Activated CD4-positive, alpha-beta T cell treated with anti-CD3 and anti-CD28 coated beads, Interleukin-2, amount 10 ng/mL, durations not matched to agents 24 days and 14 days (primary cell): ENCODE measurements around the gene PCK1. TPM values are rescaled to one million over a fixed set of nuclear protein-coding genes. Genes with fewer than 3 reads are reported as not detected.

Source experiments
- DNase-seq: peaks from one replicate; pipeline ENCODE4 v3.0.0; 2022
- H3K27ac Mint-ChIP-seq: one replicate; pipeline ENCODE4 v1.8.0; 2022; ENCODE audit warnings: mild to moderate bottlenecking, mixed read lengths
- H3K27me3 Mint-ChIP-seq: one replicate; pipeline ENCODE4 v1.8.0; 2022; ENCODE audit warnings: mixed read lengths
- H3K36me3 Mint-ChIP-seq: one replicate; pipeline ENCODE4 v1.8.0; 2022; ENCODE audit warnings: low read depth, mild to moderate bottlenecking, mixed read lengths
- H3K4me1 Mint-ChIP-seq: one replicate; pipeline ENCODE4 v1.8.0; 2021; ENCODE audit warnings: mixed read lengths
- H3K4me3 Mint-ChIP-seq: one replicate; pipeline ENCODE4 v1.8.0; 2022; ENCODE audit warnings: mild to moderate bottlenecking, moderate library complexity, mixed read lengths
- H3K9me3 Mint-ChIP-seq: one replicate; pipeline ENCODE4 v1.8.0; 2021; ENCODE audit warnings: mixed read lengths
- intact Hi-C: fragments of 100-400 bp; cut with micrococcal nuclease; formaldehyde crosslinking; loops from one replicate; pipeline ENCODE4 v1.15.1; 2023
- total RNA-seq: library from RNA; stranded (reverse); gene quantifications from 2 replicates; pipeline ENCODE4 v1.2.3, GENCODE V29; 2022

Gene PCK1
- total RNA-seq, 1 donor from 2014 or later = not detected

GRCh38 chr20:57596998-57597939 lies 36.4 kb downstream of the PCK1 start:
- DNase-seq = peak; percentile 92
- Mint-ChIP-seq H3K36me3 (no peaks in the 10 kb centered on the region), H3K4me1 (peaks cover 10% of the 10 kb centered on the region), H3K27me3 (peaks cover 34% of the 10 kb centered on the region), H3K9me3 (no peaks in the 10 kb centered on the region), H3K27ac (peak overlapping the region; percentile 20), H3K4me3 (no peak overlapping the region)
- intact Hi-C loops = loop anchor here (1.0 to 5.0 kb wide), 6 partner anchors 24 to 612 kb away; partner anchors contain the start of gene ZBP1

- H3K4me3 Mint-ChIP-seq = no peak overlapping the region
- no peak for DNase-seq
- no peak overlapping the region for H3K27ac Mint-ChIP-seq
- peaks cover 36% of the 10 kb centered on the region for H3K27me3 Mint-ChIP-seq
- H3K4me1 Mint-ChIP-seq = peaks cover 10% of the 10 kb centered on the region
- H3K9me3 Mint-ChIP-seq = no peaks in the 10 kb centered on the region
- no peaks in the 10 kb centered on the region for H3K36me3 Mint-ChIP-seq
- intact Hi-C loops = loop anchor here (5.0 kb wide), 2 partner anchors 101 to 489 kb away; no protein-coding TSS in a partner anchor
These were observed 37.1 kb downstream of the PCK1 start for GRCh38 chr20:57598060-57598459.

GRCh38 chr20:57598491-57598890 lies 37.6 kb downstream of the PCK1 start:
- intact Hi-C loops = loop anchor here (5.0 kb wide), 2 partner anchors 101 to 489 kb away; no protein-coding TSS in a partner anchor
- Mint-ChIP-seq H3K36me3 (no peaks in the 10 kb centered on the region), H3K9me3 (no peaks in the 10 kb centered on the region), H3K4me3 (no peak overlapping the region), H3K27ac (no peak overlapping the region), H3K27me3 (peaks cover 36% of the 10 kb centered on the region), H3K4me1 (peaks cover 10% of the 10 kb centered on the region)
- no peak for DNase-seq

GRCh38 chr20:57600320-57601210 lies 39.7 kb downstream of the PCK1 start:
- H3K4me3 Mint-ChIP-seq = no peak overlapping the region
- intact Hi-C loops = no loop called here
- peaks cover 33% of the 10 kb centered on the region for H3K27me3 Mint-ChIP-seq
- H3K4me1 Mint-ChIP-seq = peaks cover 13% of the 10 kb centered on the region
- no peaks in the 10 kb centered on the region for H3K9me3 Mint-ChIP-seq
- no peak for DNase-seq
- H3K36me3 Mint-ChIP-seq = no peaks in the 10 kb centered on the region
- H3K27ac Mint-ChIP-seq = no peak overlapping the region

GRCh38 chr20:57601211-57601570 lies 40.3 kb downstream of the PCK1 start:
- Mint-ChIP-seq H3K4me1 (peaks cover 13% of the 10 kb centered on the region), H3K27me3 (peaks cover 33% of the 10 kb centered on the region), H3K36me3 (peaks cover 4% of the 10 kb centered on the region), H3K9me3 (no peaks in the 10 kb centered on the region), H3K27ac (no peak overlapping the region), H3K4me3 (no peak overlapping the region)
- intact Hi-C loops = no loop called here
- no peak for DNase-seq

- H3K27ac Mint-ChIP-seq = no peak overlapping the region
- peaks cover 13% of the 10 kb centered on the region for H3K4me1 Mint-ChIP-seq
- no peak for DNase-seq
- H3K36me3 Mint-ChIP-seq = peaks cover 4% of the 10 kb centered on the region
- intact Hi-C loops = no loop called here
- no peaks in the 10 kb centered on the region for H3K9me3 Mint-ChIP-seq
- no peak overlapping the region for H3K4me3 Mint-ChIP-seq
- peaks cover 33% of the 10 kb centered on the region for H3K27me3 Mint-ChIP-seq
These were observed 40.8 kb downstream of the PCK1 start for GRCh38 chr20:57601737-57602136.

- intact Hi-C loops = no loop called here
- Mint-ChIP-seq H3K27me3 (peaks cover 39% of the 10 kb centered on the region), H3K4me1 (peaks cover 13% of the 10 kb centered on the region), H3K4me3 (no peak overlapping the region), H3K27ac (no peak overlapping the region), H3K9me3 (no peaks in the 10 kb centered on the region), H3K36me3 (peaks cover 4% of the 10 kb centered on the region)
- DNase-seq = no peak
These were observed 42.2 kb downstream of the PCK1 start for GRCh38 chr20:57603120-57603519.

- intact Hi-C loops = no loop called here
- Mint-ChIP-seq H3K27ac (no peak overlapping the region), H3K27me3 (peaks cover 28% of the 10 kb centered on the region), H3K36me3 (peaks cover 11% of the 10 kb centered on the region), H3K4me3 (no peak overlapping the region), H3K9me3 (no peaks in the 10 kb centered on the region), H3K4me1 (peaks cover 12% of the 10 kb centered on the region)
- no peak for DNase-seq
These were observed 44.1 kb downstream of the PCK1 start for GRCh38 chr20:57605045-57605444.

GRCh38 chr20:57605878-57606277 lies 45.0 kb downstream of the PCK1 start:
- peaks cover 16% of the 10 kb centered on the region for H3K36me3 Mint-ChIP-seq
- H3K27ac Mint-ChIP-seq = no peak overlapping the region
- H3K9me3 Mint-ChIP-seq = no peaks in the 10 kb centered on the region
- intact Hi-C loops = no loop called here
- H3K27me3 Mint-ChIP-seq = peaks cover 25% of the 10 kb centered on the region
- H3K4me3 Mint-ChIP-seq = no peak overlapping the region
- no peak for DNase-seq
- H3K4me1 Mint-ChIP-seq = peaks cover 9% of the 10 kb centered on the region

- peaks cover 5% of the 10 kb centered on the region for H3K4me1 Mint-ChIP-seq
- H3K36me3 Mint-ChIP-seq = peaks cover 21% of the 10 kb centered on the region
- no peak overlapping the region for H3K4me3 Mint-ChIP-seq
- intact Hi-C loops = no loop called here
- DNase-seq = no peak
- H3K27me3 Mint-ChIP-seq = peaks cover 15% of the 10 kb centered on the region
- no peaks in the 10 kb centered on the region for H3K9me3 Mint-ChIP-seq
- H3K27ac Mint-ChIP-seq = no peak overlapping the region
These were observed 47.6 kb downstream of the PCK1 start for GRCh38 chr20:57608516-57608915.

GRCh38 chr20:57609086-57609841 lies 48.4 kb downstream of the PCK1 start:
- Mint-ChIP-seq H3K27me3 (peaks cover 15% of the 10 kb centered on the region), H3K36me3 (peaks cover 23% of the 10 kb centered on the region), H3K4me1 (peaks cover 5% of the 10 kb centered on the region), H3K4me3 (no peak overlapping the region), H3K27ac (no peak overlapping the region), H3K9me3 (no peaks in the 10 kb centered on the region)
- intact Hi-C loops = no loop called here
- no peak for DNase-seq

GRCh38 chr20:57609842-57610167 lies 48.9 kb downstream of the PCK1 start:
- DNase-seq = no peak
- Mint-ChIP-seq H3K4me1 (peaks cover 5% of the 10 kb centered on the region), H3K4me3 (no peak overlapping the region), H3K36me3 (peaks cover 27% of the 10 kb centered on the region), H3K27me3 (peaks cover 15% of the 10 kb centered on the region), H3K9me3 (no peaks in the 10 kb centered on the region), H3K27ac (no peak overlapping the region)
- intact Hi-C loops = no loop called here

GRCh38 chr20:57610261-57610952 lies 49.5 kb downstream of the PCK1 start:
- Mint-ChIP-seq H3K4me3 (no peak overlapping the region), H3K9me3 (no peaks in the 10 kb centered on the region), H3K27me3 (peaks cover 16% of the 10 kb centered on the region), H3K27ac (no peak overlapping the region), H3K4me1 (no peaks in the 10 kb centered on the region), H3K36me3 (peaks cover 30% of the 10 kb centered on the region)
- DNase-seq = no peak
- intact Hi-C loops = no loop called here
